OCI-LY7 (cell line): ENCODE data around the gene BIK.

Source experiments
- CTCF ChIP-seq: fragments of 200-600 bp; sonication (generic); conservative IDR thresholded peaks from 2 replicates; pipeline ENCODE4 v1.5.1; 2014; ENCODE audit warnings: mild to moderate bottlenecking, antibody characterized with exemption, low read length, moderate library complexity, mixed read lengths
- EZH2phosphoT487 ChIP-seq: fragments of 200-600 bp; sonication (generic); IDR thresholded peaks from 2 replicates; pipeline ENCODE4 v1.6.1; 2018; ENCODE audit warnings: low read depth, borderline replicate concordance, mild to moderate bottlenecking, mixed run types, antibody characterized with exemption, low read length, moderate library complexity, mixed read lengths

- TF ChIP-seq CTCF (no peak), EZH2phosphoT487 (no peak)
Measured at GRCh38 chr22:43164636-43165035, 54.1 kb downstream of the BIK start.
